ENCODE results near the gene RABAC1. TPM values are rescaled to one million over a fixed set of nuclear protein-coding genes. Genes with fewer than 3 reads are reported as not detected.

The RABAC1 gene
- total RNA-seq, 1 donor from 2014 or later: 257 TPM

- H3K4me1 ChIP-seq (ENCODE audit: insufficient read depth, low read length): no peaks in the 10 kb centered on the region
- no peaks in the 10 kb centered on the region for H3K9me3 ChIP-seq (ENCODE audit: insufficient read depth, low read depth, low read length)
- Mint-ChIP-seq H3K9me3 (ENCODE audit: unreplicated experiment) (no peaks in the 10 kb centered on the region), H3K36me3 (ENCODE audit: low read depth, unreplicated experiment) (peaks cover 8% of the 10 kb centered on the region), H3K4me3 (ENCODE audit: unreplicated experiment) (no peak overlapping the region), H3K4me1 (ENCODE audit: low read depth, unreplicated experiment) (no peaks in the 10 kb centered on the region), H3K27me3 (ENCODE audit: low read depth, unreplicated experiment) (peaks cover 20% of the 10 kb centered on the region), H3K27ac (ENCODE audit: unreplicated experiment) (no peak overlapping the region)
- no peak for TF ChIP-seq CTCF (IDR thresholded peaks at IDR 0.05; ENCODE audit: insufficient read depth, low read depth, low read length)
- TF ChIP-seq EZH2 (IDR thresholded peaks at IDR 0.05; ENCODE audit: insufficient read depth, low read length): no peak
- H3K36me3 ChIP-seq (ENCODE audit: insufficient read depth, low read length): no peaks in the 10 kb centered on the region
- no peaks in the 10 kb centered on the region for H3K27me3 ChIP-seq (ENCODE audit: insufficient read depth, low read length)
- no peak overlapping the region for H3K4me2 ChIP-seq (ENCODE audit: low read length)
- H2AFZ ChIP-seq (ENCODE audit: low read depth, low read length): no peak overlapping the region
- no peaks in the 10 kb centered on the region for H3K79me2 ChIP-seq (ENCODE audit: insufficient read depth, low read length)
- H3K4me3 ChIP-seq (ENCODE audit: insufficient read depth, low read depth, low read length): no peak overlapping the region
- H3K27ac ChIP-seq (ENCODE audit: low read depth, low read length): no peak overlapping the region
- FAIRE-seq (no peak), DNase-seq (ENCODE audit: low read depth) (no peak)
- H3K9ac ChIP-seq (ENCODE audit: low read length): no peak overlapping the region
- H4K20me1 ChIP-seq (ENCODE audit: insufficient read depth, low read length): peaks cover 1% of the 10 kb centered on the region
Observed at GRCh38 chr19:41984961-41985360, 25.8 kb upstream of the RABAC1 start.

DNA sequence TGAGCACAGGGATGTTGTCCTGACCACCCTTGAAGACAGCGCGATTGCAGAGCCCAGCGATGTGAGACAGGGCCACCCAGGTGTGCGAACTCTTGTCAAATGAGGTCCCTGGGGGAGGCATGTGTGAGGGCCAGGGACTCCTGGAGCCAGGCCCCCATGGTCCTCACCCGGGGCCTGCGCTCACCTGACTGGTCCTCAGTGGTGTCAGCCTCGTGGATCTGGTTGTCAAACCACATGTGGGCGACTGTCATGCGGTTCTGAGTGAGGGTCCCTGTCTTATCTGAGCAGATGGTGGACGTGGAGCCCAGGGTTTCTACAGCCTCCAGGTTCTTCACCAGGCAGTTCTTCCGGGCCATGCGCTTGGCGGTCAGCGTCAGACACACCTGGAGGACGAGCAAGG lies 22.6 kb upstream of the RABAC1 start:
- H3K4me2 ChIP-seq (ENCODE audit: low read length): no peak overlapping the region
- TF ChIP-seq CTCF (IDR thresholded peaks at IDR 0.05; ENCODE audit: insufficient read depth, low read depth, low read length) (no peak), EZH2 (IDR thresholded peaks at IDR 0.05; ENCODE audit: insufficient read depth, low read length) (no peak)
- FAIRE-seq (no peak), DNase-seq (ENCODE audit: low read depth) (no peak)
- H3K9me3 Mint-ChIP-seq (ENCODE audit: unreplicated experiment): no peaks in the 10 kb centered on the region
- no peak overlapping the region for H2AFZ ChIP-seq (ENCODE audit: low read depth, low read length)
- peaks cover 5% of the 10 kb centered on the region for H3K36me3 Mint-ChIP-seq (ENCODE audit: low read depth, unreplicated experiment)
- no peak overlapping the region for H3K27ac ChIP-seq (ENCODE audit: low read depth, low read length)
- peaks cover 14% of the 10 kb centered on the region for H3K27me3 Mint-ChIP-seq (ENCODE audit: low read depth, unreplicated experiment)
- no peak overlapping the region for H3K4me3 ChIP-seq (ENCODE audit: insufficient read depth, low read depth, low read length)
- H3K4me1 ChIP-seq (ENCODE audit: insufficient read depth, low read length): no peaks in the 10 kb centered on the region
- no peaks in the 10 kb centered on the region for H3K9me3 ChIP-seq (ENCODE audit: insufficient read depth, low read depth, low read length)
- H3K36me3 ChIP-seq (ENCODE audit: insufficient read depth, low read length): no peaks in the 10 kb centered on the region
- no peaks in the 10 kb centered on the region for H3K79me2 ChIP-seq (ENCODE audit: insufficient read depth, low read length)
- no peak overlapping the region for H3K27ac Mint-ChIP-seq (ENCODE audit: unreplicated experiment)
- H3K9ac ChIP-seq (ENCODE audit: low read length): no peak overlapping the region
- no peak overlapping the region for H3K4me3 Mint-ChIP-seq (ENCODE audit: unreplicated experiment)
- H3K4me1 Mint-ChIP-seq (ENCODE audit: low read depth, unreplicated experiment): no peaks in the 10 kb centered on the region
- H3K27me3 ChIP-seq (ENCODE audit: insufficient read depth, low read length): no peaks in the 10 kb centered on the region
- no peaks in the 10 kb centered on the region for H4K20me1 ChIP-seq (ENCODE audit: insufficient read depth, low read length)

DNA sequence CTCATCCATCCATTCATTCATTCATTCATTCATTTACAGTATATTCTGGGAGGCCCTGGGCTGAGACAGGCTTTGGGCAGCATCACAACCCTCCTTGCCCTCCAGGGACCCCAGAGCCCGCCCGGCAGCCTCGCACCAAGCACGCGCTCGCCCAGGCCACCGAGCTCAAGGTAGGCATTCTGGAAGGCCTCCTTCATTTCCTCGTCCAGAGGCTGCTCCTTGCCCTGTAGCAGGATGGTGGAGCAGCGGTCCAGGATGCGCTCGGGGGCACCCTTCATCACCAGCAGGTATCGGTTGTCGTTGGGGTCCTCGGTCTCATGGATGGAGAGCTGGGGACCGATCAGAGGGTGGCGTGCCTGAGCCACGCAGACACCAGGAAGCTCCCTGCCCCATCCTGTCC lies 19.3 kb upstream of the RABAC1 start:
- no peaks in the 10 kb centered on the region for H3K4me1 Mint-ChIP-seq (ENCODE audit: low read depth, unreplicated experiment)
- H3K27me3 Mint-ChIP-seq (ENCODE audit: low read depth, unreplicated experiment): peaks cover 21% of the 10 kb centered on the region
- H3K4me3 ChIP-seq (ENCODE audit: insufficient read depth, low read depth, low read length): no peak overlapping the region
- H3K27ac ChIP-seq (ENCODE audit: low read depth, low read length): no peak overlapping the region
- FAIRE-seq (no peak), DNase-seq (ENCODE audit: low read depth) (no peak)
- H3K4me2 ChIP-seq (ENCODE audit: low read length): no peak overlapping the region
- no peaks in the 10 kb centered on the region for H3K9me3 ChIP-seq (ENCODE audit: insufficient read depth, low read depth, low read length)
- no peaks in the 10 kb centered on the region for H3K4me1 ChIP-seq (ENCODE audit: insufficient read depth, low read length)
- no peaks in the 10 kb centered on the region for H3K79me2 ChIP-seq (ENCODE audit: insufficient read depth, low read length)
- TF ChIP-seq CTCF (IDR thresholded peaks at IDR 0.05; ENCODE audit: insufficient read depth, low read depth, low read length): no peak
- TF ChIP-seq EZH2 (IDR thresholded peaks at IDR 0.05; ENCODE audit: insufficient read depth, low read length): no peak
- H3K9me3 Mint-ChIP-seq (ENCODE audit: unreplicated experiment): no peaks in the 10 kb centered on the region
- H3K36me3 Mint-ChIP-seq (ENCODE audit: low read depth, unreplicated experiment): peaks cover 3% of the 10 kb centered on the region
- H4K20me1 ChIP-seq (ENCODE audit: insufficient read depth, low read length): no peaks in the 10 kb centered on the region
- H3K27ac Mint-ChIP-seq (ENCODE audit: unreplicated experiment): no peak overlapping the region
- H3K36me3 ChIP-seq (ENCODE audit: insufficient read depth, low read length): no peaks in the 10 kb centered on the region
- no peak overlapping the region for H2AFZ ChIP-seq (ENCODE audit: low read depth, low read length)
- H3K27me3 ChIP-seq (ENCODE audit: insufficient read depth, low read length): no peaks in the 10 kb centered on the region
- H3K9ac ChIP-seq (ENCODE audit: low read length): no peak overlapping the region
- no peak overlapping the region for H3K4me3 Mint-ChIP-seq (ENCODE audit: unreplicated experiment)
